ENCODE results near the gene CREG1.

Gene CREG1

GRCh38 chr1:167588361-167588760 is 34.8 kb upstream of the CREG1 start:
- Histone ChIP-seq H3K18ac (ENCODE audit: low read depth in 1 of 2, low read length in 2 of 2) (no peak overlapping the region), H2AK5ac (ENCODE audit: low read length, severe bottlenecking) (no peak overlapping the region), H4K8ac (ENCODE audit: low read length) (no peak overlapping the region), H3K4me1 (ENCODE audit: control insufficient read depth, insufficient read depth, low read depth, low read length) (no peaks in the 10 kb centered on the region), H3K79me1 (replicated peaks; ENCODE audit: low read length, poor library complexity, severe bottlenecking) (no peaks in the 10 kb centered on the region), H3K27ac (ENCODE audit: low read length, poor library complexity, severe bottlenecking) (no peak overlapping the region), H3K9me3 (ENCODE audit: control insufficient read depth, low read length) (no peaks in the 10 kb centered on the region), H2BK12ac (ENCODE audit: low read length in 2 of 2) (no peak overlapping the region), H3K9ac (ENCODE audit: low read length) (no peak overlapping the region), H3K4me3 (ENCODE audit: insufficient read depth in 1 of 2, low read depth in 1 of 2, low read length in 2 of 2) (no peak overlapping the region), H3K4ac (ENCODE audit: low read depth in 1 of 2, low read length in 2 of 2) (no peak overlapping the region), H3K23ac (ENCODE audit: low read length in 2 of 2) (no peak overlapping the region), H3K14ac (ENCODE audit: low read length in 2 of 2) (no peak overlapping the region), H4K91ac (ENCODE audit: low read length) (no peak overlapping the region), H3K36me3 (ENCODE audit: control insufficient read depth in 1 of 2, insufficient read depth in 2 of 2, low read depth in 1 of 2, low read length in 2 of 2) (no peaks in the 10 kb centered on the region), H2BK15ac (ENCODE audit: low read depth, poor library complexity, severe bottlenecking) (no peak overlapping the region), H2BK120ac (ENCODE audit: low read depth, low read length) (no peak overlapping the region), H3K4me2 (ENCODE audit: low read length, poor library complexity, severe bottlenecking) (no peak overlapping the region), H2AFZ (ENCODE audit: low read depth, low read length) (no peak overlapping the region), H3K27me3 (ENCODE audit: control insufficient read depth in 1 of 2, insufficient read depth in 1 of 2, low read length in 2 of 2) (peaks cover 0 to 17% of the 10 kb centered on the region in 2 experiments), H2BK5ac (ENCODE audit: low read depth, low read length, poor library complexity, severe bottlenecking) (no peak overlapping the region)
- DNase-seq, result no peak
- WGBS, result 88% methylated on average over 1 of the region's 2 CpGs

- Histone ChIP-seq H2BK120ac (ENCODE audit: low read depth, low read length) (no peak overlapping the region), H3K79me1 (replicated peaks; ENCODE audit: low read length, poor library complexity, severe bottlenecking) (no peaks in the 10 kb centered on the region), H3K27ac (ENCODE audit: low read length, poor library complexity, severe bottlenecking) (no peak overlapping the region), H3K23ac (ENCODE audit: low read length in 2 of 2) (no peak overlapping the region), H2AFZ (ENCODE audit: low read depth, low read length) (no peak overlapping the region), H3K18ac (ENCODE audit: low read depth in 1 of 2, low read length in 2 of 2) (no peak overlapping the region), H3K4me3 (ENCODE audit: insufficient read depth in 1 of 2, low read depth in 1 of 2, low read length in 2 of 2) (no peak overlapping the region), H3K4ac (ENCODE audit: low read depth in 1 of 2, low read length in 2 of 2) (no peak overlapping the region), H2BK5ac (ENCODE audit: low read depth, low read length, poor library complexity, severe bottlenecking) (no peak overlapping the region), H2AK5ac (ENCODE audit: low read length, severe bottlenecking) (no peak overlapping the region), H4K91ac (ENCODE audit: low read length) (no peak overlapping the region), H4K8ac (ENCODE audit: low read length) (no peak overlapping the region), H3K36me3 (ENCODE audit: control insufficient read depth in 1 of 2, insufficient read depth in 2 of 2, low read depth in 1 of 2, low read length in 2 of 2) (no peaks in the 10 kb centered on the region), H3K4me1 (ENCODE audit: control insufficient read depth, insufficient read depth, low read depth, low read length) (no peaks in the 10 kb centered on the region), H2BK15ac (ENCODE audit: low read depth, poor library complexity, severe bottlenecking) (no peak overlapping the region), H3K9ac (ENCODE audit: low read length) (no peak overlapping the region), H3K9me3 (ENCODE audit: control insufficient read depth, low read length) (no peaks in the 10 kb centered on the region), H3K4me2 (ENCODE audit: low read length, poor library complexity, severe bottlenecking) (no peak overlapping the region), H2BK12ac (ENCODE audit: low read length in 2 of 2) (no peak overlapping the region), H3K27me3 (ENCODE audit: control insufficient read depth in 1 of 2, insufficient read depth in 1 of 2, low read length in 2 of 2) (peaks cover 0 to 17% of the 10 kb centered on the region in 2 experiments), H3K14ac (ENCODE audit: low read length in 2 of 2) (no peak overlapping the region)
- no peak for DNase-seq
- WGBS, result 86% methylated on average over 1 of the region's 1 CpG
Observed at GRCh38 chr1:167587872-167588271, 34.3 kb upstream of the CREG1 start.

GRCh38 chr1:167587342-167587741 is 33.8 kb upstream of the CREG1 start:
- peak overlapping the region in 1 of 2 experiments; percentile 78 for H3K23ac ChIP-seq (ENCODE audit: low read length in 2 of 2)
- H2BK12ac ChIP-seq (ENCODE audit: low read length in 2 of 2), result no peak overlapping the region
- H4K91ac ChIP-seq (ENCODE audit: low read length), result no peak overlapping the region
- no peaks in the 10 kb centered on the region for H3K4me1 ChIP-seq (ENCODE audit: control insufficient read depth, insufficient read depth, low read depth, low read length)
- WGBS, result 96% methylated on average over 2 of the region's 2 CpGs
- no peak overlapping the region for H2AK5ac ChIP-seq (ENCODE audit: low read length, severe bottlenecking)
- no peak overlapping the region for H3K4me3 ChIP-seq (ENCODE audit: insufficient read depth in 1 of 2, low read depth in 1 of 2, low read length in 2 of 2)
- no peak overlapping the region for H3K4me2 ChIP-seq (ENCODE audit: low read length, poor library complexity, severe bottlenecking)
- H3K4ac ChIP-seq (ENCODE audit: low read depth in 1 of 2, low read length in 2 of 2), result no peak overlapping the region
- no peak overlapping the region for H2BK5ac ChIP-seq (ENCODE audit: low read depth, low read length, poor library complexity, severe bottlenecking)
- H4K8ac ChIP-seq (ENCODE audit: low read length), result no peak overlapping the region
- no peak overlapping the region for H3K9ac ChIP-seq (ENCODE audit: low read length)
- no peak for DNase-seq
- no peak overlapping the region for H2BK120ac ChIP-seq (ENCODE audit: low read depth, low read length)
- H3K14ac ChIP-seq (ENCODE audit: low read length in 2 of 2), result no peak overlapping the region
- H2BK15ac ChIP-seq (ENCODE audit: low read depth, poor library complexity, severe bottlenecking), result no peak overlapping the region
- H3K27me3 ChIP-seq (ENCODE audit: control insufficient read depth in 1 of 2, insufficient read depth in 1 of 2, low read length in 2 of 2), result peaks cover 0 to 17% of the 10 kb centered on the region in 2 experiments
- no peaks in the 10 kb centered on the region for H3K36me3 ChIP-seq (ENCODE audit: control insufficient read depth in 1 of 2, insufficient read depth in 2 of 2, low read depth in 1 of 2, low read length in 2 of 2)
- no peaks in the 10 kb centered on the region for H3K9me3 ChIP-seq (ENCODE audit: control insufficient read depth, low read length)
- no peaks in the 10 kb centered on the region for H3K79me1 ChIP-seq (replicated peaks; ENCODE audit: low read length, poor library complexity, severe bottlenecking)
- H3K27ac ChIP-seq (ENCODE audit: low read length, poor library complexity, severe bottlenecking), result no peak overlapping the region
- no peak overlapping the region for H3K18ac ChIP-seq (ENCODE audit: low read depth in 1 of 2, low read length in 2 of 2)
- H2AFZ ChIP-seq (ENCODE audit: low read depth, low read length), result no peak overlapping the region

GRCh38 chr1:167584581-167584980 is 31.0 kb upstream of the CREG1 start:
- Histone ChIP-seq H3K79me1 (replicated peaks; ENCODE audit: low read length, poor library complexity, severe bottlenecking) (no peaks in the 10 kb centered on the region), H3K14ac (ENCODE audit: low read length in 2 of 2) (no peak overlapping the region), H3K36me3 (ENCODE audit: control insufficient read depth in 1 of 2, insufficient read depth in 2 of 2, low read depth in 1 of 2, low read length in 2 of 2) (no peaks in the 10 kb centered on the region), H2AFZ (ENCODE audit: low read depth, low read length) (no peak overlapping the region), H2BK12ac (ENCODE audit: low read length in 2 of 2) (no peak overlapping the region), H2BK15ac (ENCODE audit: low read depth, poor library complexity, severe bottlenecking) (no peak overlapping the region), H2BK5ac (ENCODE audit: low read depth, low read length, poor library complexity, severe bottlenecking) (no peak overlapping the region), H2BK120ac (ENCODE audit: low read depth, low read length) (no peak overlapping the region), H4K91ac (ENCODE audit: low read length) (no peak overlapping the region), H3K27ac (ENCODE audit: low read length, poor library complexity, severe bottlenecking) (no peak overlapping the region), H3K9me3 (ENCODE audit: control insufficient read depth, low read length) (no peaks in the 10 kb centered on the region), H3K4me3 (ENCODE audit: insufficient read depth in 1 of 2, low read depth in 1 of 2, low read length in 2 of 2) (no peak overlapping the region), H3K27me3 (ENCODE audit: control insufficient read depth in 1 of 2, insufficient read depth in 1 of 2, low read length in 2 of 2) (peaks cover 8 to 31% of the 10 kb centered on the region in 2 experiments), H4K8ac (ENCODE audit: low read length) (no peak overlapping the region), H3K4me1 (ENCODE audit: control insufficient read depth, insufficient read depth, low read depth, low read length) (no peaks in the 10 kb centered on the region), H3K9ac (ENCODE audit: low read length) (no peak overlapping the region), H3K4me2 (ENCODE audit: low read length, poor library complexity, severe bottlenecking) (no peak overlapping the region), H3K23ac (ENCODE audit: low read length in 2 of 2) (no peak overlapping the region), H3K18ac (ENCODE audit: low read depth in 1 of 2, low read length in 2 of 2) (no peak overlapping the region), H2AK5ac (ENCODE audit: low read length, severe bottlenecking) (no peak overlapping the region), H3K4ac (ENCODE audit: low read depth in 1 of 2, low read length in 2 of 2) (no peak overlapping the region)
- no peak for DNase-seq
- WGBS, result 92% methylated on average over 3 of the region's 3 CpGs

Measured in mesenchymal stem cell (in vitro differentiated cells and primary cell).